ENCODE data around the gene NPFFR2. TPM values are rescaled to one million over a fixed set of nuclear protein-coding genes. Genes with fewer than 3 reads are reported as not detected.

The NPFFR2 gene
- total and polyA plus RNA-seq, 4 donors = 0.05 TPM; not detected in 3

GRCh38 chr4:72169861-72170260, 138.1 kb downstream of the NPFFR2 start:
- Histone ChIP-seq H3K4me3 (ENCODE audit: low read depth in 1 of 3, low read length in 3 of 3) (no peak overlapping the region), H3K27ac (ENCODE audit: low read depth in 1 of 2, low read length in 2 of 2) (no peak overlapping the region), H3K9ac (ENCODE audit: low read depth in 1 of 2, low read length in 2 of 2) (no peak overlapping the region), H3K27me3 (ENCODE audit: control insufficient read depth in 4 of 4, insufficient read depth in 4 of 4, low read length in 3 of 4) (no peaks in the 10 kb centered on the region), H3K36me3 (ENCODE audit: control insufficient read depth in 4 of 4, insufficient read depth in 3 of 4, low read depth in 1 of 4, low read length in 3 of 4) (no peaks in the 10 kb centered on the region), H3K4me1 (ENCODE audit: control insufficient read depth in 4 of 4, insufficient read depth in 4 of 4, low read length in 3 of 4) (no peaks in the 10 kb centered on the region), H3K9me3 (ENCODE audit: control insufficient read depth in 4 of 4, low read length in 3 of 4) (no peaks in the 10 kb centered on the region)
- no peak for DNase-seq (ENCODE audit: low spot score)
- TF ChIP-seq ATF3 (IDR thresholded peaks at IDR 0.05) (no peak), JUND (IDR thresholded peaks at IDR 0.05) (no peak), HNF4G (IDR thresholded peaks at IDR 0.05) (no peak), NR2F2 (IDR thresholded peaks at IDR 0.05) (no peak), RAD21 (IDR thresholded peaks at IDR 0.05) (no peak), CTCF (IDR thresholded peaks at IDR 0.05; ENCODE audit: low read depth, low read length, missing input control) (no peak), REST (IDR thresholded peaks at IDR 0.05) (no peak), FOXA2 (IDR thresholded peaks at IDR 0.05) (no peak), YY1 (IDR thresholded peaks at IDR 0.05) (no peak), RXRA (IDR thresholded peaks at IDR 0.05) (no peak), HNF4A (conservative IDR thresholded peaks at IDR 0.05) (no peak), ZBTB33 (IDR thresholded peaks at IDR 0.05) (no peak), TAF1 (conservative IDR thresholded peaks at IDR 0.05) (no peak)
- 89% methylated on average over 3 of the region's 3 CpGs for WGBS

GRCh38 chr4:72171761-72172160, 140.0 kb downstream of the NPFFR2 start:
- DNase-seq (ENCODE audit: low spot score) = no peak
- Histone ChIP-seq H3K4me3 (ENCODE audit: low read depth in 1 of 3, low read length in 3 of 3) (no peak overlapping the region), H3K4me1 (ENCODE audit: control insufficient read depth in 4 of 4, insufficient read depth in 4 of 4, low read length in 3 of 4) (no peaks in the 10 kb centered on the region), H3K36me3 (ENCODE audit: control insufficient read depth in 4 of 4, insufficient read depth in 3 of 4, low read depth in 1 of 4, low read length in 3 of 4) (no peaks in the 10 kb centered on the region), H3K27me3 (ENCODE audit: control insufficient read depth in 4 of 4, insufficient read depth in 4 of 4, low read length in 3 of 4) (no peaks in the 10 kb centered on the region), H3K9ac (ENCODE audit: low read depth in 1 of 2, low read length in 2 of 2) (no peak overlapping the region), H3K27ac (ENCODE audit: low read depth in 1 of 2, low read length in 2 of 2) (no peak overlapping the region), H3K9me3 (ENCODE audit: control insufficient read depth in 4 of 4, low read length in 3 of 4) (peaks cover 0 to 7% (median under 1%) of the 10 kb centered on the region in 4 donors)
- 54% methylated on average over 1 of the region's 1 CpG for WGBS
- TF ChIP-seq CTCF (IDR thresholded peaks at IDR 0.05; ENCODE audit: low read depth, low read length, missing input control) = no peak
- TF ChIP-seq RAD21 (IDR thresholded peaks at IDR 0.05) = no peak
- no peak for TF ChIP-seq JUND (IDR thresholded peaks at IDR 0.05)
- no peak for TF ChIP-seq TAF1 (conservative IDR thresholded peaks at IDR 0.05)
- no peak for TF ChIP-seq GABPA (IDR thresholded peaks at IDR 0.05 in 1 of 2, conservative IDR thresholded peaks at IDR 0.05 in 1 of 2)
- TF ChIP-seq FOXA2 (IDR thresholded peaks at IDR 0.05) = no peak
- no peak for TF ChIP-seq YY1 (IDR thresholded peaks at IDR 0.05)
- no peak for TF ChIP-seq HNF4A (conservative IDR thresholded peaks at IDR 0.05)
- no peak for TF ChIP-seq EGR1 (IDR thresholded peaks at IDR 0.05; ENCODE audit: low read depth in 2 of 2)
- TF ChIP-seq FOXA1 (IDR thresholded peaks at IDR 0.05) = no peak
- TF ChIP-seq MAX (IDR thresholded peaks at IDR 0.05) = no peak
- no peak for TF ChIP-seq HNF4G (IDR thresholded peaks at IDR 0.05)
- TF ChIP-seq SP1 (IDR thresholded peaks at IDR 0.05) = no peak
- TF ChIP-seq REST (IDR thresholded peaks at IDR 0.05) = no peak

Measured in liver (tissue), 9 donors.